ENCODE results near the gene ESPNL. TPM values are rescaled to one million over a fixed set of nuclear protein-coding genes. Genes with fewer than 3 reads are reported as not detected.

Gene ESPNL
- total and polyA plus RNA-seq, 2 of the 4 experiments (the other 2 are of a cell fraction) = 2.0 TPM

DNA sequence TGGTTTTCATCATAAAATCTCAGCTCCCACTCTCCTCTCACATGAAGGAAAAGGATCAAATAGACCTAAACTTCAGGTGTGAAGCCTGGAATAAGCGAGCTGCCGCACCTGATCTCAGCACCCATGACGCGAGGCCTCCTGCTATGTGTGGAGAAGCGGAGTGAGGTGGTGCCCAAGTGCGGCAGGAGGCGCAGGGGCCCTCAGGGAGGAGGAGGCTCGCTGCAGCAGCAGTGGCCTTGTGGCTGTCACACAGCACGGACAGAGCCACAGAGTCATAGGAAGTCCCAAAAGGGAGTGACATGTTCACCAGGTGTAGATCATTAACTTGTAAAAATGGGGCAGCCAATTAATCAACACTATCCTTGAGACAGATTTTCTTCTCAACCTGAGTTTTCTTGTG lies 30.3 kb upstream of the ESPNL start:
- Histone ChIP-seq H3K4me2 (ENCODE audit: low read depth, low read length) (no peak overlapping the region), H3K79me1 (ENCODE audit: low read depth in 1 of 2, low read length in 2 of 2) (no peaks in the 10 kb centered on the region; a peak in 1 of 4 replicates), H4K5ac (ENCODE audit: low read depth, low read length) (no peak overlapping the region), H3K4ac (ENCODE audit: low read depth, low read length) (no peak overlapping the region), H2BK120ac (ENCODE audit: low read depth, low read length) (no peak overlapping the region), H4K8ac (ENCODE audit: low read depth in 2 of 2, low read length in 2 of 2) (no peak overlapping the region), H2AK9ac (replicated peaks; ENCODE audit: low read depth, low read length, poor library complexity) (peak overlapping the region; percentile 65), H3K27me3 (ENCODE audit: control insufficient read depth, insufficient read depth, low read length) (no peaks in the 10 kb centered on the region), H3K36me3 (ENCODE audit: control insufficient read depth, insufficient read depth, low read length) (peaks cover 22% of the 10 kb centered on the region), H3K27ac (ENCODE audit: insufficient read depth, low read length) (no peak overlapping the region), H2AK5ac (ENCODE audit: low read depth, low read length) (no peak overlapping the region), H3K9me3 (ENCODE audit: control insufficient read depth, insufficient read depth, low read length) (peaks cover 2% of the 10 kb centered on the region; the same call in 1 of the 2 replicates), H3K18ac (ENCODE audit: low read depth, low read length) (no peak overlapping the region), H3K4me3 (ENCODE audit: insufficient read depth, low read depth, low read length) (no peak overlapping the region), H3K4me1 (ENCODE audit: control insufficient read depth, insufficient read depth, low read length) (no peaks in the 10 kb centered on the region), H3K23ac (ENCODE audit: low read depth, low read length) (no peak overlapping the region), H4K20me1 (ENCODE audit: insufficient read depth, low read length) (no peaks in the 10 kb centered on the region), H3K9ac (ENCODE audit: low read depth, low read length) (no peak overlapping the region), H3K56ac (ENCODE audit: extremely low read depth, insufficient read depth, low read length) (no peak overlapping the region), H3K14ac (replicated peaks; ENCODE audit: low read depth, low read length) (no peak overlapping the region), H2AFZ (replicated peaks; ENCODE audit: low read length, poor library complexity) (no peak overlapping the region), H2BK20ac (ENCODE audit: low read depth, low read length) (no peak overlapping the region), H2BK15ac (ENCODE audit: low read depth, low read length) (no peak overlapping the region), H2BK5ac (ENCODE audit: low read depth, low read length, poor library complexity, severe bottlenecking) (no peak overlapping the region), H4K91ac (ENCODE audit: insufficient read depth, low read depth, low read length) (no peak overlapping the region), H3K9me1 (ENCODE audit: insufficient read depth, low read length) (no peaks in the 10 kb centered on the region; the same call in 1 of the 2 replicates)
- intact Hi-C loops (cut with micrococcal nuclease) = no loop called here
- TF ChIP-seq MXI1 (IDR thresholded peaks at IDR 0.05; ENCODE audit: borderline replicate concordance, low read depth, low read length) (no peak), SMC3 (IDR thresholded peaks at IDR 0.05; ENCODE audit: low read depth, low read length) (no peak), CHD1 (IDR thresholded peaks at IDR 0.05; ENCODE audit: low read depth, low read length) (no peak), POLR2A (IDR thresholded peaks at IDR 0.05; ENCODE audit: low read depth, low read length) (no peak), NFE2L2 (IDR thresholded peaks at IDR 0.05; ENCODE audit: low read depth, low read length) (no peak)
- POLR2A ChIA-PET (ENCODE audit: unreplicated experiment) = no interaction called here
- ATAC-seq (ENCODE audit: low read depth) (no peak), DNase-seq (no peak)
- CTCF ChIA-PET = no interaction called here
- 100% methylated on average over 5 of the region's 9 CpGs; no CpG with 5 or more reads in 1 of the 2 experiments for WGBS, 2 experiments (ENCODE audit: extremely low coverage in 2 of 2, insufficient read length in 1 of 2)
- dilution Hi-C loops (cut with HindIII; ENCODE audit: low sequenced_read_pairs, unreplicated experiment) = no loop called here
- BruUV-seq (replicated peaks) = no TSS peak
- in situ Hi-C loops (cut with MboI; ENCODE audit: low sequenced_read_pairs) = no loop called here

Data from IMR-90 (cell line).